Suprapubic skin (tissue), 4 donors: ENCODE data around the gene COPG2.

Experiments used
- CTCF ChIP-seq, 2 donors: fragments of 200-600 bp in 1 of 2; fragments of 450-650 bp in 1 of 2; sonication (generic) in 1 of 2; IDR thresholded peaks; one replicate each; pipeline ENCODE4 v1.5.1; 2016 to 2019; ENCODE audit warnings: antibody characterized with exemption in 2 of 2, mild to moderate bottlenecking in 1 of 2, moderate library complexity in 1 of 2
- EP300 ChIP-seq: sonication (generic); formaldehyde crosslinking; IDR thresholded peaks from one replicate; pipeline ENCODE4 v1.6.1; 2017; ENCODE audit warnings: antibody characterized with exemption
- POLR2AphosphoS5 ChIP-seq, 3 donors: sonication (generic); formaldehyde crosslinking; IDR thresholded peaks; one replicate each; pipeline ENCODE4 v1.6.1; 2017; ENCODE audit warnings: antibody characterized with exemption in 3 of 3

- no peak for TF ChIP-seq POLR2AphosphoS5 (IDR thresholded peaks at IDR 0.05)
- TF ChIP-seq CTCF (IDR thresholded peaks at IDR 0.05): no peak
- TF ChIP-seq EP300: no peak
These were observed 35.3 kb upstream of the COPG2 start for GRCh38 chr7:130703851-130704250.
